IMR-90 (cell line): ENCODE measurements around the gene CEACAM6. TPM values are rescaled to one million over a fixed set of nuclear protein-coding genes. Genes with fewer than 3 reads are reported as not detected.

ENCODE experiments used
- ATAC-seq: fragments of 200-7000 bp; cut with Tn5 transposase; 2 replicates; pipeline ENCODE4 v1.9.1; 2020; ENCODE audit warnings: low read depth, mild to moderate bottlenecking, moderate library complexity
- BruUV-seq: library from RNA; stranded (reverse); fragments of 400-500 nt; replicated peaks from 2 replicates; lab custom pipeline; 2021; lab: Mats Ljungman, UMichigan
- CTCF ChIA-PET: fragments of 300-600 bp; formaldehyde crosslinking; extraction: SDS; loops from one replicate; lab custom pipeline; 2021; ENCODE audit warnings: antibody characterized with exemption; lab: Yijun Ruan, JAX
- POLR2A ChIA-PET: fragments of 300-600 bp; sonication (Branson Sonifier 250); formaldehyde crosslinking; loops from one replicate; lab custom pipeline; 2022; ENCODE audit warnings: antibody characterized with exemption; ENCODE audit not compliant: unreplicated experiment; lab: Charles Lee
- DNase-seq: peaks from one replicate; pipeline ENCODE4 v3.0.0; 2013
- H2AFZ ChIP-seq: replicated peaks from 2 replicates; pipeline ENCODE3; 2013; ENCODE audit warnings: low read length, mild to moderate bottlenecking; ENCODE audit not compliant: poor library complexity
- H2AK5ac ChIP-seq: 2 replicates; pipeline ENCODE4 v1.6.1; 2013; ENCODE audit warnings: low read depth, low read length, inconsistent platforms
- H2AK9ac ChIP-seq: replicated peaks from 2 replicates; pipeline ENCODE3; 2013; ENCODE audit warnings: mild to moderate bottlenecking, low read depth, low read length, moderate library complexity; ENCODE audit not compliant: poor library complexity
- H2BK120ac ChIP-seq: 2 replicates; pipeline ENCODE4 v1.6.1; 2013; ENCODE audit warnings: low read depth, low read length, inconsistent platforms
- H2BK15ac ChIP-seq: 3 replicates; pipeline ENCODE4 v1.6.1; 2013; ENCODE audit warnings: low read depth, low read length, inconsistent platforms
- H2BK20ac ChIP-seq: 2 replicates; pipeline ENCODE4 v1.6.1; 2013; ENCODE audit warnings: low read depth, mild to moderate bottlenecking, inconsistent platforms, low read length, moderate library complexity
- H2BK5ac ChIP-seq: 2 replicates; pipeline ENCODE4 v1.6.1; 2013; ENCODE audit warnings: mild to moderate bottlenecking, low read depth, low read length, inconsistent platforms; ENCODE audit not compliant: poor library complexity, severe bottlenecking
- H3K14ac ChIP-seq: replicated peaks from 2 replicates; pipeline ENCODE4 v1.6.1; 2013; ENCODE audit warnings: low read depth, low read length, inconsistent platforms
- H3K18ac ChIP-seq: 2 replicates; pipeline ENCODE4 v1.6.1; 2013; ENCODE audit warnings: low read depth, low read length, control low read depth
- H3K23ac ChIP-seq: 2 replicates; pipeline ENCODE4 v1.6.1; 2013; ENCODE audit warnings: low read depth, low read length, inconsistent platforms
- H3K27ac ChIP-seq: 2 replicates; pipeline ENCODE4 v1.5.1; 2013; ENCODE audit warnings: mild to moderate bottlenecking, control low read depth, low read length; ENCODE audit not compliant: insufficient read depth
- H3K27me3 ChIP-seq: 2 replicates; pipeline ENCODE4 v1.6.1; 2013; ENCODE audit warnings: low read length; ENCODE audit not compliant: control insufficient read depth, insufficient read depth
- H3K36me3 ChIP-seq: 2 replicates; pipeline ENCODE4 v1.6.1; 2013; ENCODE audit warnings: low read length, mixed read lengths; ENCODE audit not compliant: control insufficient read depth, insufficient read depth
- H3K4ac ChIP-seq: 2 replicates; pipeline ENCODE4 v1.6.1; 2013; ENCODE audit warnings: low read depth, low read length, inconsistent platforms
- H3K4me1 ChIP-seq: 2 replicates; pipeline ENCODE4 v1.6.1; 2013; ENCODE audit warnings: low read length, mixed read lengths; ENCODE audit not compliant: control insufficient read depth, insufficient read depth
- H3K4me2 ChIP-seq: 2 replicates; pipeline ENCODE4 v1.6.1; 2013; ENCODE audit warnings: low read depth, mild to moderate bottlenecking, control low read depth, low read length, moderate library complexity
- H3K4me3 ChIP-seq: 2 replicates; pipeline ENCODE4 v1.5.1; 2013; ENCODE audit warnings: low read depth, mild to moderate bottlenecking, control low read depth, low read length, moderate library complexity; ENCODE audit not compliant: insufficient read depth
- H3K56ac ChIP-seq: 2 replicates; pipeline ENCODE4 v1.6.1; 2013; ENCODE audit warnings: low read length, inconsistent platforms; ENCODE audit not compliant: insufficient read depth; ENCODE audit errors: extremely low read depth
- H3K79me1 ChIP-seq, 2 experiments: 2 replicates each; pipeline ENCODE4 v1.6.1; 2013; ENCODE audit warnings: low read length in 2 of 2, inconsistent platforms in 1 of 2, low read depth in 1 of 2
- H3K9ac ChIP-seq: 2 replicates; pipeline ENCODE4 v1.6.1; 2013; ENCODE audit warnings: low read depth, low read length, control low read depth
- H3K9me1 ChIP-seq: 2 replicates; pipeline ENCODE4 v1.6.1; 2013; ENCODE audit warnings: low read length, inconsistent platforms; ENCODE audit not compliant: insufficient read depth
- H3K9me3 ChIP-seq: 2 replicates; pipeline ENCODE4 v1.6.1; 2013; ENCODE audit warnings: low read length; ENCODE audit not compliant: control insufficient read depth, insufficient read depth
- H4K20me1 ChIP-seq: 2 replicates; pipeline ENCODE4 v1.6.1; 2013; ENCODE audit warnings: low read length, inconsistent platforms; ENCODE audit not compliant: insufficient read depth
- H4K5ac ChIP-seq: 2 replicates; pipeline ENCODE4 v1.6.1; 2013; ENCODE audit warnings: mild to moderate bottlenecking, low read depth, low read length, control low read depth
- H4K8ac ChIP-seq, 2 experiments: 2 replicates each; pipeline ENCODE4 v1.6.1; 2013; ENCODE audit warnings: low read depth in 2 of 2, low read length in 2 of 2, control low read depth in 1 of 2, inconsistent platforms in 1 of 2
- H4K91ac ChIP-seq: 2 replicates; pipeline ENCODE4 v1.6.1; 2013; ENCODE audit warnings: low read depth, low read length, inconsistent platforms; ENCODE audit not compliant: insufficient read depth
- BHLHE40 ChIP-seq: fragments of 150-350 bp; IDR thresholded peaks from 2 replicates; pipeline ENCODE4 v1.6.1; 2016; ENCODE audit warnings: mild to moderate bottlenecking, low read depth, low read length
- CEBPB ChIP-seq: IDR thresholded peaks from 2 replicates; pipeline ENCODE4 v1.6.1; 2012; ENCODE audit warnings: low read depth, low read length, improper control_type of control experiment
- CHD1 ChIP-seq: IDR thresholded peaks from 2 replicates; pipeline ENCODE4 v1.6.1; 2012; ENCODE audit warnings: low read depth, low read length, improper control_type of control experiment
- FOS ChIP-seq: fragments of 150-350 bp; IDR thresholded peaks from 2 replicates; pipeline ENCODE4 v1.6.1; 2016; ENCODE audit warnings: low read depth, low read length
- MAFK ChIP-seq: IDR thresholded peaks from 2 replicates; pipeline ENCODE4 v1.6.1; 2012; ENCODE audit warnings: low read depth, low read length, improper control_type of control experiment
- MAZ ChIP-seq: IDR thresholded peaks from 2 replicates; pipeline ENCODE4 v1.6.1; 2012; ENCODE audit warnings: low read depth, mild to moderate bottlenecking, low read length, improper control_type of control experiment, moderate library complexity, borderline replicate concordance
- MXI1 ChIP-seq: IDR thresholded peaks from 2 replicates; pipeline ENCODE4 v1.6.1; 2012; ENCODE audit warnings: low read depth, mild to moderate bottlenecking, low read length, moderate library complexity, borderline replicate concordance
- NFE2L2 ChIP-seq: fragments of 150-350 bp; IDR thresholded peaks from 2 replicates; pipeline ENCODE4 v1.6.1; 2016; ENCODE audit warnings: low read depth, mild to moderate bottlenecking, low read length
- POLR2A ChIP-seq: IDR thresholded peaks from 2 replicates; pipeline ENCODE4 v1.6.1; 2012; ENCODE audit warnings: mild to moderate bottlenecking, low read depth, low read length
- RAD21 ChIP-seq: IDR thresholded peaks from 2 replicates; pipeline ENCODE4 v1.6.1; 2012; ENCODE audit warnings: low read length, improper control_type of control experiment
- RCOR1 ChIP-seq: IDR thresholded peaks from 2 replicates; pipeline ENCODE4 v1.6.1; 2012; ENCODE audit warnings: mild to moderate bottlenecking, low read length, improper control_type of control experiment; ENCODE audit not compliant: insufficient replicate concordance
- RFX5 ChIP-seq: IDR thresholded peaks from 2 replicates; pipeline ENCODE4 v1.8.0; 2012; ENCODE audit warnings: low read depth, mild to moderate bottlenecking, low read length, moderate library complexity
- SMC3 ChIP-seq: fragments of 150-350 bp; IDR thresholded peaks from 2 replicates; pipeline ENCODE4 v1.6.1; 2016; ENCODE audit warnings: low read depth, mild to moderate bottlenecking, antibody characterized with exemption, low read length, moderate library complexity
- WGBS, 2 experiments: methylation state at CpG; one replicate each; pipeline versions ENCODE4 v1.1.5 to v1.1.7; 2013; ENCODE audit warnings: missing lambda C conversion rate in 2 of 2; ENCODE audit not compliant: insufficient read length in 1 of 2; ENCODE audit errors: extremely low coverage in 2 of 2; 5-methylcytosine and 5-hydroxymethylcytosine counted together
- dilution Hi-C: fragments of 300-500 bp; cut with HindIII; formaldehyde crosslinking; loops from one replicate; pipeline ENCODE4 v1.14.3; 2018; ENCODE audit warnings: low sequenced_read_pairs; ENCODE audit not compliant: unreplicated experiment
- in situ Hi-C: fragments of 300-500 bp; cut with MboI; formaldehyde crosslinking; loops from 3 replicates; pipeline ENCODE4 v1.14.3; 2019; ENCODE audit warnings: low sequenced_read_pairs, inconsistent platforms, mixed read lengths
- intact Hi-C: fragments of 100-400 bp; cut with micrococcal nuclease; formaldehyde crosslinking; loops from 2 replicates; pipeline ENCODE4 v1.10.0; 2022
- polyA plus RNA-seq, 3 experiments: library from polyadenylated mRNA; depleted of rRNA; stranded (reverse); fragments of >200 nt; gene quantifications; 2 replicates each; pipeline ENCODE4 v1.2.3, GENCODE V29; 2012; ENCODE audit warnings: low replicate concordance in 1 of 3
- total RNA-seq: library from RNA; depleted of rRNA; stranded (reverse); fragments of >200 nt; gene quantifications from 2 replicates; pipeline ENCODE4 v1.2.3, GENCODE V29; 2012
- TF ChIP-seq, protein P1 (sequence below): fragments of 150-350 bp; IDR thresholded peaks from 2 replicates; pipeline ENCODE4 v1.6.1; 2016; ENCODE audit warnings: low read depth, mild to moderate bottlenecking, low read length, moderate library complexity, borderline replicate concordance
- TF ChIP-seq, protein P2 (sequence below): fragments of 150-350 bp; IDR thresholded peaks from 2 replicates; pipeline ENCODE4 v1.6.1; 2017; ENCODE audit warnings: mild to moderate bottlenecking, antibody characterized with exemption, low read length, low read depth
- TF ChIP-seq, protein P3 (sequence below): conservative IDR thresholded peaks from 2 replicates; pipeline ENCODE4 v1.5.1; 2012; ENCODE audit warnings: mild to moderate bottlenecking, low read depth, low read length, improper control_type of control experiment

CEACAM6 gene
- total and polyA plus RNA-seq, 2 of the 4 experiments (the other 2 are of a cell fraction): not detected

DNA sequence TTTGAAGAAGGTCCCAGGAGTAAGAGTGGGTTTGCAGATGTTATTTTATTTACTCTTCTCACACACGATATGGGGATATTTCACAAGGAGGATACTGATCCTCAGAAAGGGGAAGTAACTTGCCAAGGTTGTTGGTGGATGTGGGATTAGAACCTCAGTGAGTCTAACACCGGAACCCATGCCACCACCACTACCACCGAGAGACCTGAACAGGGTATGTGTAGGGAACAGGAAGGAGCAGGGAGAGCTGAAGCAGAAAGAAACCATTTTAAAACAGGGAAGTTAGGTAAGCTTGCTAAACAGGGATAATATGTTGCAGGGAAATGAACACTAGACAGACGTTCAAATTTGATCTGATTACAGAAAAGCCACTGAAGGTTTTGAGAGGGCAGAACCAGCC lies 29.4 kb downstream of the CEACAM6 start:
- Histone ChIP-seq H3K14ac (no peak overlapping the region), H4K5ac (no peak overlapping the region), H3K9ac (no peak overlapping the region), H2AK9ac (no peak overlapping the region), H3K9me3 (no peaks in the 10 kb centered on the region), H3K56ac (no peak overlapping the region), H3K4me1 (no peaks in the 10 kb centered on the region), H3K4me2 (no peak overlapping the region), H3K79me1 (no peaks in the 10 kb centered on the region), H4K8ac (no peak overlapping the region), H3K27ac (no peak overlapping the region), H3K4ac (no peak overlapping the region), H3K18ac (no peak overlapping the region), H3K9me1 (no peaks in the 10 kb centered on the region), H3K4me3 (no peak overlapping the region), H3K27me3 (peaks cover 3% of the 10 kb centered on the region), H2BK120ac (no peak overlapping the region), H2AK5ac (no peak overlapping the region), H2BK5ac (no peak overlapping the region), H2BK20ac (no peak overlapping the region), H4K20me1 (no peaks in the 10 kb centered on the region), H2BK15ac (no peak overlapping the region), H3K36me3 (no peaks in the 10 kb centered on the region), H2AFZ (no peak overlapping the region), H3K23ac (no peak overlapping the region), H4K91ac (no peak overlapping the region)
- WGBS, 2 experiments: no CpG with 5 or more reads among the region's 4 CpGs
- dilution Hi-C loops: no loop called here
- DNase-seq (no peak), ATAC-seq (no peak)
- CTCF ChIA-PET: interaction anchor here (1.9 kb wide), 1 partner anchor 11 kb away, joined by 11 read pairs; the partner anchor contains the start of gene CEACAM3
- in situ Hi-C loops: no loop called here
- TF ChIP-seq FOS: no peak
- TF ChIP-seq SMC3: no peak
- no peak for TF ChIP-seq BHLHE40
- no peak for TF ChIP-seq CHD1
- no peak for TF ChIP-seq NFE2L2
- TF ChIP-seq MAZ: no peak
- TF ChIP-seq RAD21: no peak
- no peak for TF ChIP-seq CEBPB
- no peak for TF ChIP-seq MXI1
- TF ChIP-seq MAFK: no peak
- TF ChIP-seq, protein P1, sequence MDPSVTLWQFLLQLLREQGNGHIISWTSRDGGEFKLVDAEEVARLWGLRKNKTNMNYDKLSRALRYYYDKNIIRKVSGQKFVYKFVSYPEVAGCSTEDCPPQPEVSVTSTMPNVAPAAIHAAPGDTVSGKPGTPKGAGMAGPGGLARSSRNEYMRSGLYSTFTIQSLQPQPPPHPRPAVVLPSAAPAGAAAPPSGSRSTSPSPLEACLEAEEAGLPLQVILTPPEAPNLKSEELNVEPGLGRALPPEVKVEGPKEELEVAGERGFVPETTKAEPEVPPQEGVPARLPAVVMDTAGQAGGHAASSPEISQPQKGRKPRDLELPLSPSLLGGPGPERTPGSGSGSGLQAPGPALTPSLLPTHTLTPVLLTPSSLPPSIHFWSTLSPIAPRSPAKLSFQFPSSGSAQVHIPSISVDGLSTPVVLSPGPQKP: no peak
- no peak for TF ChIP-seq POLR2A
- TF ChIP-seq RFX5: no peak
- TF ChIP-seq RCOR1: no peak
- TF ChIP-seq, protein P2, sequence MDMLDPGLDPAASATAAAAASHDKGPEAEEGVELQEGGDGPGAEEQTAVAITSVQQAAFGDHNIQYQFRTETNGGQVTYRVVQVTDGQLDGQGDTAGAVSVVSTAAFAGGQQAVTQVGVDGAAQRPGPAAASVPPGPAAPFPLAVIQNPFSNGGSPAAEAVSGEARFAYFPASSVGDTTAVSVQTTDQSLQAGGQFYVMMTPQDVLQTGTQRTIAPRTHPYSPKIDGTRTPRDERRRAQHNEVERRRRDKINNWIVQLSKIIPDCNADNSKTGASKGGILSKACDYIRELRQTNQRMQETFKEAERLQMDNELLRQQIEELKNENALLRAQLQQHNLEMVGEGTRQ: no peak
- TF ChIP-seq, protein P3, sequence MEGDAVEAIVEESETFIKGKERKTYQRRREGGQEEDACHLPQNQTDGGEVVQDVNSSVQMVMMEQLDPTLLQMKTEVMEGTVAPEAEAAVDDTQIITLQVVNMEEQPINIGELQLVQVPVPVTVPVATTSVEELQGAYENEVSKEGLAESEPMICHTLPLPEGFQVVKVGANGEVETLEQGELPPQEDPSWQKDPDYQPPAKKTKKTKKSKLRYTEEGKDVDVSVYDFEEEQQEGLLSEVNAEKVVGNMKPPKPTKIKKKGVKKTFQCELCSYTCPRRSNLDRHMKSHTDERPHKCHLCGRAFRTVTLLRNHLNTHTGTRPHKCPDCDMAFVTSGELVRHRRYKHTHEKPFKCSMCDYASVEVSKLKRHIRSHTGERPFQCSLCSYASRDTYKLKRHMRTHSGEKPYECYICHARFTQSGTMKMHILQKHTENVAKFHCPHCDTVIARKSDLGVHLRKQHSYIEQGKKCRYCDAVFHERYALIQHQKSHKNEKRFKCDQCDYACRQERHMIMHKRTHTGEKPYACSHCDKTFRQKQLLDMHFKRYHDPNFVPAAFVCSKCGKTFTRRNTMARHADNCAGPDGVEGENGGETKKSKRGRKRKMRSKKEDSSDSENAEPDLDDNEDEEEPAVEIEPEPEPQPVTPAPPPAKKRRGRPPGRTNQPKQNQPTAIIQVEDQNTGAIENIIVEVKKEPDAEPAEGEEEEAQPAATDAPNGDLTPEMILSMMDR: no peak
- BruUV-seq: no TSS peak
- intact Hi-C loops: no loop called here
- POLR2A ChIA-PET: no interaction called here
